Measurements from ENCODE around the gene SEC62.

The SEC62 gene

GRCh38 chr3:169955406-169955805 lies 11.2 kb upstream of the SEC62 start:
- TF ChIP-seq FOXM1 (IDR thresholded peaks at IDR 0.05; ENCODE audit: borderline replicate concordance, low read depth) (no peak), MAX (IDR thresholded peaks at IDR 0.05) (no peak), USF1 (IDR thresholded peaks at IDR 0.05) (no peak), EP300 (IDR thresholded peaks at IDR 0.05; ENCODE audit: borderline replicate concordance) (no peak), RAD21 (IDR thresholded peaks at IDR 0.05; ENCODE audit: low read depth) (no peak), EGR1 (IDR thresholded peaks at IDR 0.05) (no peak), CEBPB (IDR thresholded peaks at IDR 0.05) (no peak), YY1 (IDR thresholded peaks at IDR 0.05; ENCODE audit: low read depth) (no peak), TEAD4 (IDR thresholded peaks at IDR 0.05) (no peak), CREB1 (IDR thresholded peaks at IDR 0.05; ENCODE audit: low read depth) (no peak), TAF1 (IDR thresholded peaks at IDR 0.05; ENCODE audit: low read depth) (no peak), TCF12 (IDR thresholded peaks at IDR 0.05; ENCODE audit: low read depth) (no peak), ZBTB7A (IDR thresholded peaks at IDR 0.05; ENCODE audit: low read depth) (no peak), NFIC (IDR thresholded peaks at IDR 0.05) (no peak), REST (IDR thresholded peaks at IDR 0.05; ENCODE audit: low read depth) (no peak)

GRCh38 chr3:169964176-169964575 lies 2.4 kb upstream of the SEC62 start:
- TF ChIP-seq FOXM1 (IDR thresholded peaks at IDR 0.05; ENCODE audit: borderline replicate concordance, low read depth) (no peak), ZBTB7A (IDR thresholded peaks at IDR 0.05; ENCODE audit: low read depth) (no peak), CREB1 (IDR thresholded peaks at IDR 0.05; ENCODE audit: low read depth) (no peak), USF1 (IDR thresholded peaks at IDR 0.05) (no peak), EP300 (IDR thresholded peaks at IDR 0.05; ENCODE audit: borderline replicate concordance) (no peak), YY1 (IDR thresholded peaks at IDR 0.05; ENCODE audit: low read depth) (no peak), EGR1 (IDR thresholded peaks at IDR 0.05) (no peak), TEAD4 (IDR thresholded peaks at IDR 0.05) (no peak), REST (IDR thresholded peaks at IDR 0.05; ENCODE audit: low read depth) (no peak), MAX (IDR thresholded peaks at IDR 0.05) (no peak), TAF1 (IDR thresholded peaks at IDR 0.05; ENCODE audit: low read depth) (no peak), NFIC (IDR thresholded peaks at IDR 0.05) (no peak), TCF12 (IDR thresholded peaks at IDR 0.05; ENCODE audit: low read depth) (no peak), CEBPB (IDR thresholded peaks at IDR 0.05) (no peak), RAD21 (IDR thresholded peaks at IDR 0.05; ENCODE audit: low read depth) (no peak)

GRCh38 chr3:169965562-169966427 lies 812 bp upstream of the SEC62 start:
- TF ChIP-seq CREB1 (IDR thresholded peaks at IDR 0.05; ENCODE audit: low read depth) (no peak), EP300 (IDR thresholded peaks at IDR 0.05; ENCODE audit: borderline replicate concordance) (no peak), TAF1 (IDR thresholded peaks at IDR 0.05; ENCODE audit: low read depth) (no peak), CEBPB (IDR thresholded peaks at IDR 0.05) (no peak)

GRCh38 chr3:169966951-169967915 lies 626 bp downstream of the SEC62 start:
- TF ChIP-seq TAF1 (IDR thresholded peaks at IDR 0.05; ENCODE audit: low read depth) (peak; percentile 61; the same call in 1 of the 2 replicates), CEBPB (IDR thresholded peaks at IDR 0.05) (no peak), CREB1 (IDR thresholded peaks at IDR 0.05; ENCODE audit: low read depth) (peak; percentile 24), ZBTB7A (IDR thresholded peaks at IDR 0.05; ENCODE audit: low read depth) (peak; percentile 94; the same call in 1 of the 2 replicates), NFIC (IDR thresholded peaks at IDR 0.05) (0 out of 2 replicates have a peak, but pooled peaks have one; percentile 9), FOXM1 (IDR thresholded peaks at IDR 0.05; ENCODE audit: borderline replicate concordance, low read depth) (no peak), MAX (IDR thresholded peaks at IDR 0.05) (peak; percentile 50)

All from Ishikawa (cell line).